Fibroblast of mammary gland (primary cell): ENCODE measurements around the gene C1orf141.

Experiments used
- DNase-seq: peaks from one replicate; pipeline ENCODE4 v3.0.0-alpha.2; 2010; ENCODE audit warnings: low read depth
- H3K4me3 ChIP-seq: 2 replicates; pipeline ENCODE4 v1.5.1; 2011; ENCODE audit warnings: low read depth, mild to moderate bottlenecking, low read length, moderate library complexity; ENCODE audit not compliant: control insufficient read depth
- CTCF ChIP-seq: conservative IDR thresholded peaks from 2 replicates; pipeline ENCODE4 v1.5.1; 2011; ENCODE audit warnings: low read depth, low read length, inconsistent platforms; ENCODE audit not compliant: control insufficient read depth, insufficient read depth

Gene C1orf141

GRCh38 chr1:67118646-67119045 is 16.1 kb downstream of the C1orf141 start:
- no peak for DNase-seq
- TF ChIP-seq CTCF = no peak
- no peak overlapping the region for H3K4me3 ChIP-seq

DNA sequence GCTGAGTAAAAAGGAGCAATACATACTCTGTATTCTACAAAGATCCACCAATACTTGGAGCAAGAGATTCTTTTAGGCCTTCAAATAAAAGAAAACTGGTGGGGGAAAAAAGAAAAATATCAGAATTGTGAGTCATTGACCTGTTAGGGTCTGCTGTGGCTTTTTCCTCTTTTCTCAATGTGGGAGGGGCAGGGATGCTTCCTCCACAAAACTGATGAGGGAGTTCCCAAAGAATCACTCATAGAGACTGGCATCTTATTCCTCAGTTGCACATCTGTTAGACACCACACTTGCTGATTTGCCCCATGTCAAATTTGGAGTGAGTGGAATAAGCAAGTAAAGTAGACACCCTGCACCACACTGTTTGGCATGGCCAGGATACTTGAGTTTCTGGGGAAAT is 16.6 kb downstream of the C1orf141 start:
- TF ChIP-seq CTCF = no peak
- DNase-seq = no peak
- H3K4me3 ChIP-seq = no peak overlapping the region

DNA sequence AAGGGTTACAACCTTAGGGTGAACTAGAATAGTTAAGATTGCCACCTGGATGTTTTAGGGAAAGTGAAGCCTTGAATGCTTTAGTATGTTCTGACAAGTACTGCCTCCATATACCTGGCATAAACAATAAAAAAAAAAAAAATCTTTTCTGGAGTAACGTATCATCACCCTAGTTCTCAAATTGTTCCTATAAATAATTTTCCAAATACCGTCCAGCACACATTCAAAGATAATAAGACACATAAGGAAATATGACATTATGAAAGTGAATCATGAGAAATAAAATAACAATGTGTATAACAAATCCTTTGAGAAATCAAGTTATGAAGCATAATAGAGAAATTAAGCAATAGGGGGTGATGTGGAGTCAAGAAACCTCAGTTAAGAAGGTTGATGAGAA is 20.6 kb downstream of the C1orf141 start:
- no peak overlapping the region for H3K4me3 ChIP-seq
- TF ChIP-seq CTCF = no peak
- DNase-seq = no peak

- H3K4me3 ChIP-seq = no peak overlapping the region
- TF ChIP-seq CTCF = no peak
- no peak for DNase-seq
Observed at GRCh38 chr1:67110352-67110751, 24.4 kb downstream of the C1orf141 start.

- no peak for DNase-seq
- no peak for TF ChIP-seq CTCF
- no peak overlapping the region for H3K4me3 ChIP-seq
Observed at GRCh38 chr1:67105508-67105907, 29.3 kb downstream of the C1orf141 start.

DNA sequence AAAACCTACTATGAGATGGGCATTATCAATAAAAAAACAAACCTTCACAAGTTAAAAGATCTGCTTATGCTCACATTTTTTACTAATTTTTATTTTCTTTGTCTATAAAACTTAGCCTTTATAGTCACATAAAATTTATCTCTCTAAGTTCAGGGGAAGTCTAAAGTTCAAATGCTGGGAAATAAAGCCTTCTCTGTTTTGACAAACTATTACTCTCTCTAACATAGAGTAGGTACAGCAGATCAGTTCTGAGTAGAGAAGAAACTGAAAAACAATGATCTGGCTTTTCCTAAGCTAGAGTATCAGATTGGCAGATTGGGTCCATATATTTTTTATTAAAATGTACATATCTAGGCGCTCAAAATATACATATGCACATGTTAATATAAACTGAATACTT is 31.2 kb downstream of the C1orf141 start:
- no peak for TF ChIP-seq CTCF
- H3K4me3 ChIP-seq = no peak overlapping the region
- DNase-seq = no peak

GRCh38 chr1:67100833-67101232 is 33.9 kb downstream of the C1orf141 start:
- no peak overlapping the region for H3K4me3 ChIP-seq
- TF ChIP-seq CTCF = no peak
- no peak for DNase-seq
